CD4-positive, alpha-beta memory T cell (primary cell): ENCODE data around the gene ZFAND3. TPM values are rescaled to one million over a fixed set of nuclear protein-coding genes. Genes with fewer than 3 reads are reported as not detected.

Experiments used
- CTCF ChIA-PET: fragments of 350-600 bp; sonication (Branson Sonifier 250); formaldehyde crosslinking; loops from one replicate; lab custom pipeline; 2021; ENCODE audit warnings: inconsistent platforms; ENCODE audit not compliant: partially characterized antibody; lab: Charles Lee
- POLR2A ChIA-PET: fragments of 350-600 bp; sonication (Branson Sonifier 250); formaldehyde crosslinking; loops from one replicate; lab custom pipeline; 2021; ENCODE audit not compliant: partially characterized antibody; lab: Charles Lee
- DNase-seq, 5 donors: peaks; one replicate each; pipeline versions ENCODE4 v3.0.0 to v3.0.0-alpha.2; 2020 to 2022; ENCODE audit warnings: mixed read lengths in 1 of 5
- H3K27ac ChIP-seq: one replicate; pipeline ENCODE4 v1.7.0; 2013; ENCODE audit warnings: low read depth, low read length
- H3K27me3 ChIP-seq: 2 replicates; pipeline ENCODE4 v1.7.0; 2013; ENCODE audit warnings: mild to moderate bottlenecking, low read length, moderate library complexity; ENCODE audit not compliant: insufficient read depth
- H3K36me3 ChIP-seq: 2 replicates; pipeline ENCODE4 v1.7.0; 2013; ENCODE audit warnings: mild to moderate bottlenecking, low read length, moderate library complexity; ENCODE audit not compliant: insufficient read depth
- H3K4me1 ChIP-seq: 2 replicates; pipeline ENCODE4 v1.7.0; 2013; ENCODE audit warnings: mild to moderate bottlenecking, low read length, moderate library complexity; ENCODE audit not compliant: insufficient read depth
- H3K4me3 ChIP-seq, 2 donors: one replicate each; pipeline ENCODE4 v1.7.0; 2013; ENCODE audit warnings: low read length in 2 of 2, mild to moderate bottlenecking in 1 of 2
- H3K9me3 ChIP-seq, 2 donors: one replicate each; pipeline ENCODE4 v1.7.0; 2013; ENCODE audit warnings: low read length in 2 of 2, control low read depth in 1 of 2; ENCODE audit not compliant: control insufficient read depth in 1 of 2
- H3K27ac Mint-ChIP-seq, 7 donors: one replicate each; pipeline ENCODE4 v1.8.0; 2020 to 2021; ENCODE audit warnings: mixed read lengths in 7 of 7, mild to moderate bottlenecking in 6 of 7, inconsistent platforms in 3 of 7, moderate library complexity in 3 of 7
- H3K27me3 Mint-ChIP-seq, 2 donors: one replicate each; pipeline ENCODE4 v1.8.0; 2020 to 2021; ENCODE audit warnings: mixed read lengths in 2 of 2
- H3K36me3 Mint-ChIP-seq, 2 donors: one replicate each; pipeline ENCODE4 v1.8.0; 2020 to 2021; ENCODE audit warnings: mixed read lengths in 2 of 2, inconsistent platforms in 1 of 2, mild to moderate bottlenecking in 1 of 2
- H3K4me1 Mint-ChIP-seq, 4 donors: one replicate each; pipeline ENCODE4 v1.8.0; 2020 to 2021; ENCODE audit warnings: mixed read lengths in 4 of 4, mild to moderate bottlenecking in 1 of 4
- H3K4me3 Mint-ChIP-seq, 8 donors: one replicate each; pipeline ENCODE4 v1.8.0; 2020 to 2021; ENCODE audit warnings: mixed read lengths in 8 of 8, mild to moderate bottlenecking in 7 of 8, moderate library complexity in 6 of 8, inconsistent platforms in 3 of 8
- H3K9me3 Mint-ChIP-seq, 8 donors: one replicate each; pipeline ENCODE4 v1.8.0; 2020 to 2021; ENCODE audit warnings: mixed read lengths in 8 of 8, mild to moderate bottlenecking in 5 of 8, inconsistent platforms in 3 of 8, moderate library complexity in 1 of 8
- intact Hi-C: fragments of 100-400 bp; cut with micrococcal nuclease; formaldehyde crosslinking; loops from one replicate; pipeline ENCODE4 v1.15.1; 2023
- polyA plus RNA-seq, 2 donors: library from polyadenylated mRNA; unstranded; fragments of 300-500 nt; fragmentation: Illumina TruSeq; gene quantifications; one replicate each; pipeline ENCODE4 v1.2.3, GENCODE V29; 2021
- total RNA-seq, 2 experiments: library from RNA; stranded (reverse); gene quantifications; one replicate each; pipeline ENCODE4 v1.2.3, GENCODE V29; 2021

Gene ZFAND3
- total and polyA plus RNA-seq, 4 experiments from 2014 or later, result 2.1 to 33.0 (median 20.1) TPM

DNA sequence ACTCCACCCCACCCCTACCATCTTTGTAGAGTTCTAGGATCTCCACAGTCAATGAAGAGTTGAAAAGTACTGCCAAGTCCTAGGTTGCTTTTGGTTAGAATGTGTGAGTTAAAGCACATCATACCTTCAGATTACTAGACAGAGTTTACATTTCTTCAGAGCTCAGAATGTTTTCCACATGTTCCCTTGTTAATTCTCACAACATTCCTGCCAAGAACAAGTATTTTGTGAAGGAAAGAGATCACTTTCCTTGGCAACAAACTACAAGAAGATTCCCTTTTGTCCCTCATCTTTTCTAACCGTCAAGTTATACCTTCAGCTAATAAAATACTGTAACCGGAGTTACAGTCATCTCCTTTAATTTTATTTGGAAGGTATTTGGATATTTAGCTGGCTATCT, 266.8 kb downstream of the ZFAND3 start:
- CTCF ChIA-PET, result no interaction called here
- H3K4me3 ChIP-seq, result no peak overlapping the region
- intact Hi-C loops, result no loop called here
- no peaks in the 10 kb centered on the region for H3K9me3 ChIP-seq
- POLR2A ChIA-PET, result no interaction called here
- no peaks in the 10 kb centered on the region for H3K4me1 ChIP-seq
- peaks cover 21% of the 10 kb centered on the region for H3K36me3 ChIP-seq
- no peak for DNase-seq
- no peaks in the 10 kb centered on the region for H3K27me3 Mint-ChIP-seq
- H3K9me3 Mint-ChIP-seq, result no peaks in the 10 kb centered on the region
- peaks cover 0 to 9% (median 5%) of the 10 kb centered on the region in 4 donors for H3K4me1 Mint-ChIP-seq
- H3K4me3 Mint-ChIP-seq, result no peak overlapping the region
- H3K27ac ChIP-seq, result no peak overlapping the region
- peaks cover 40 to 65% of the 10 kb centered on the region in 2 donors for H3K36me3 Mint-ChIP-seq
- no peaks in the 10 kb centered on the region for H3K27me3 ChIP-seq
- H3K27ac Mint-ChIP-seq, result no peak overlapping the region

- no peaks in the 10 kb centered on the region for H3K9me3 Mint-ChIP-seq
- no peak overlapping the region for H3K4me3 Mint-ChIP-seq
- H3K27me3 Mint-ChIP-seq, result no peaks in the 10 kb centered on the region
- no peak overlapping the region for H3K27ac Mint-ChIP-seq
- POLR2A ChIA-PET, result no interaction called here
- H3K4me1 Mint-ChIP-seq, result peaks cover 0 to 9% (median 5%) of the 10 kb centered on the region in 4 donors
- Histone ChIP-seq H3K27me3 (no peaks in the 10 kb centered on the region), H3K4me3 (no peak overlapping the region), H3K9me3 (no peaks in the 10 kb centered on the region), H3K4me1 (no peaks in the 10 kb centered on the region), H3K27ac (no peak overlapping the region), H3K36me3 (peaks cover 13% of the 10 kb centered on the region)
- no peak for DNase-seq
- intact Hi-C loops, result no loop called here
- CTCF ChIA-PET, result interaction anchor here (0.6 kb wide), 1 partner anchor 35 kb away, joined by 3 read pairs; no protein-coding TSS in a partner anchor
- peaks cover 30 to 54% of the 10 kb centered on the region in 2 donors for H3K36me3 Mint-ChIP-seq
These were observed 268.5 kb downstream of the ZFAND3 start for GRCh38 chr6:38088010-38088409.

DNA sequence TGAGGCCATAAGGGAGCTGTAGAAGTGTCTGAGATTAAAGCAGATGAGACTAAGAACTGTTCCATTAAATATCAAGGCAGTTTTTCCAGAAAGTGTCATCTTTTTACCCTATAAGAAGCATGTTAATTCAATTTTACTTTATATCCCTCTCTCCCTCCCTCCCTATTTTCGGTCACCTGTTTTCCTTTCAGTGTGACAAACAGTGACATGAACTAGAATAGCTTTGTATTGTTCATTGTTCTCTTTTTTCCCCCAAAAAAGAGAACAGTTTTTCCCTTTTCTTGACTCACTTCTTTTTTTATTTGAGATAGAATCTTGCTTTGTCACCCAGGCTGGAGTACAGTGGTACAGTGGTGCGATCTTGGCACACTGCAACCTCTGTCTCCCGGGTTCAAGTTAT, 269.3 kb downstream of the ZFAND3 start:
- Histone ChIP-seq H3K9me3 (no peaks in the 10 kb centered on the region), H3K27me3 (no peaks in the 10 kb centered on the region), H3K4me1 (no peaks in the 10 kb centered on the region), H3K27ac (no peak overlapping the region), H3K4me3 (no peak overlapping the region), H3K36me3 (peaks cover 7% of the 10 kb centered on the region)
- H3K4me3 Mint-ChIP-seq, result no peak overlapping the region
- peaks cover 0 to 9% (median 5%) of the 10 kb centered on the region in 4 donors for H3K4me1 Mint-ChIP-seq
- ChIA-PET CTCF (no interaction called here), POLR2A (no interaction called here)
- no peaks in the 10 kb centered on the region for H3K27me3 Mint-ChIP-seq
- intact Hi-C loops, result no loop called here
- no peaks in the 10 kb centered on the region for H3K9me3 Mint-ChIP-seq
- no peak overlapping the region for H3K27ac Mint-ChIP-seq
- H3K36me3 Mint-ChIP-seq, result peaks cover 23 to 49% of the 10 kb centered on the region in 2 donors
- no peak for DNase-seq

- no peak overlapping the region for H3K27ac Mint-ChIP-seq
- H3K27me3 ChIP-seq, result no peaks in the 10 kb centered on the region
- CTCF ChIA-PET, result no interaction called here
These were observed 272.1 kb downstream of the ZFAND3 start for GRCh38 chr6:38091613-38092012.

DNA sequence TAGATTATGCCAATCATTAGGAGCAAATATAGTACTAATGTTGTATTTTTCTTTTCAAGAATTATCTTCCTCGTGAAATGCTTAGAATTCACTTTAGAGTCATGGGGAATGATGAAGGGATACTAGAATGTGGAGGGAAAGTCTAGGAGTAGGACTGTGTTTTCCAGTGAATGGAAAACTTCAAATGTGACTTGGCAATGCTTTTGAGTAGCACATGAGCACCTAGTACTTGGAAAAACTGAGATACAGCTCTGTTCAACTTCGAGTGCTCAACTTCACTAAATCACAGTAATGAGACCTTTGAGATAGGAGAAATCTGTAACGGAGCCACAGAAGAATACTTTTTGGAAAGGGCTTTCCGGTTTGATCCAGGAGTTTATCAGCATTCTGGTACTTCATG, 272.9 kb downstream of the ZFAND3 start:
- no peak overlapping the region for H3K27ac Mint-ChIP-seq
- POLR2A ChIA-PET, result no interaction called here
- DNase-seq, result no peak
- H3K9me3 Mint-ChIP-seq, result no peaks in the 10 kb centered on the region
- CTCF ChIA-PET, result no interaction called here
- Histone ChIP-seq H3K4me1 (no peaks in the 10 kb centered on the region), H3K27me3 (no peaks in the 10 kb centered on the region), H3K9me3 (no peaks in the 10 kb centered on the region), H3K27ac (no peak overlapping the region), H3K36me3 (no peaks in the 10 kb centered on the region), H3K4me3 (no peak overlapping the region)
- no peak overlapping the region for H3K4me3 Mint-ChIP-seq
- peaks cover 0 to 10% (median 5%) of the 10 kb centered on the region in 4 donors for H3K4me1 Mint-ChIP-seq
- intact Hi-C loops, result no loop called here
- H3K36me3 Mint-ChIP-seq, result peaks cover 6 to 16% of the 10 kb centered on the region in 2 donors
- no peaks in the 10 kb centered on the region for H3K27me3 Mint-ChIP-seq

More at GRCh38 chr6:38091613-38092012, 272.1 kb downstream of the ZFAND3 start:
- H3K27ac ChIP-seq, result no peak overlapping the region
- H3K27me3 Mint-ChIP-seq, result no peaks in the 10 kb centered on the region
- no peaks in the 10 kb centered on the region for H3K36me3 ChIP-seq
- no peaks in the 10 kb centered on the region for H3K9me3 Mint-ChIP-seq
- no peak overlapping the region for H3K4me3 Mint-ChIP-seq
- intact Hi-C loops, result no loop called here
- peaks cover 0 to 9% (median 5%) of the 10 kb centered on the region in 4 donors for H3K4me1 Mint-ChIP-seq
- POLR2A ChIA-PET, result no interaction called here
- no peak overlapping the region for H3K4me3 ChIP-seq
- no peak for DNase-seq
- no peaks in the 10 kb centered on the region for H3K9me3 ChIP-seq
- H3K4me1 ChIP-seq, result no peaks in the 10 kb centered on the region
- H3K36me3 Mint-ChIP-seq, result peaks cover 13 to 24% of the 10 kb centered on the region in 2 donors

DNA sequence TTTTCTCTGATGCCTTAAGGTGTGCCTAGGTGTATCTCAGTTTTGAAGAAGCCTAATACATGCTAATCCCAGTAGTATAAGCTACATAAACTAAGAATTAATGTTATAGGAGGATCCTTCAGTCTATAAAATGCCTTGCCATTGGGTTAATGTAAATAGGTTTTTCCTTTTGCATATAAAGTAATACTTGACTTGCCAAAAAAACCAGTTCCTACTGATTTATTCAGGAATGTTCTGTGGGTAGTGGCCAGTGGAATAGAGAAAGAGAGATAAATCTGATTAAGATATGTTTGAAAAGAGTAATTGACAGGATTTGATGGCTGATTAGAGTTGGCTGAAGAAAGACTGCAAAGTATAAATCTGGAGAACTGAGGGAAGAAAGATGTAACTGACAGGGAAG, 273.4 kb downstream of the ZFAND3 start:
- Histone ChIP-seq H3K9me3 (no peaks in the 10 kb centered on the region), H3K36me3 (no peaks in the 10 kb centered on the region), H3K27me3 (no peaks in the 10 kb centered on the region), H3K27ac (no peak overlapping the region), H3K4me1 (no peaks in the 10 kb centered on the region), H3K4me3 (no peak overlapping the region)
- CTCF ChIA-PET, result no interaction called here
- no peaks in the 10 kb centered on the region for H3K27me3 Mint-ChIP-seq
- no peak for DNase-seq
- peaks cover 3 to 14% of the 10 kb centered on the region in 2 donors for H3K36me3 Mint-ChIP-seq
- H3K9me3 Mint-ChIP-seq, result no peaks in the 10 kb centered on the region
- peaks cover 0 to 14% (median 7%) of the 10 kb centered on the region in 4 donors for H3K4me1 Mint-ChIP-seq
- H3K4me3 Mint-ChIP-seq, result no peak overlapping the region
- POLR2A ChIA-PET, result no interaction called here
- intact Hi-C loops, result no loop called here
- no peak overlapping the region for H3K27ac Mint-ChIP-seq

- H3K27ac ChIP-seq, result no peak overlapping the region
- no peaks in the 10 kb centered on the region for H3K9me3 Mint-ChIP-seq
- intact Hi-C loops, result no loop called here
- peaks cover 1 to 8% of the 10 kb centered on the region in 2 donors for H3K36me3 Mint-ChIP-seq
- no peaks in the 10 kb centered on the region for H3K27me3 ChIP-seq
- H3K4me3 Mint-ChIP-seq, result no peak overlapping the region
- no peaks in the 10 kb centered on the region for H3K27me3 Mint-ChIP-seq
- no peaks in the 10 kb centered on the region for H3K9me3 ChIP-seq
- CTCF ChIA-PET, result interaction anchor here (1.4 kb wide), 1 partner anchor 13 kb away, joined by 4 read pairs; no protein-coding TSS in a partner anchor
- H3K27ac Mint-ChIP-seq, result no peak overlapping the region
- no peak overlapping the region for H3K4me3 ChIP-seq
- POLR2A ChIA-PET, result no interaction called here
- no peaks in the 10 kb centered on the region for H3K36me3 ChIP-seq
- peaks cover 0 to 8% (median 5%) of the 10 kb centered on the region in 4 donors for H3K4me1 Mint-ChIP-seq
- DNase-seq, result no peak
- no peaks in the 10 kb centered on the region for H3K4me1 ChIP-seq
These were observed 275.5 kb downstream of the ZFAND3 start for GRCh38 chr6:38095054-38095453.
